SIG-M5 treated with dmso at 0.1 percent for 504 hours (cell line): Measurements from ENCODE around the gene HRH1.
"Not testable (repeated sequence)": the region's sequence is repeated elsewhere in the genome, so short reads cannot be mapped to it uniquely, and the experiment has no call there.

Experiments used
- DNase-seq: peaks from one replicate; lab custom pipeline; 2025; ENCODE audit not compliant: unreplicated experiment; lab: John Stamatoyannopoulos, UW

Gene HRH1

DNA sequence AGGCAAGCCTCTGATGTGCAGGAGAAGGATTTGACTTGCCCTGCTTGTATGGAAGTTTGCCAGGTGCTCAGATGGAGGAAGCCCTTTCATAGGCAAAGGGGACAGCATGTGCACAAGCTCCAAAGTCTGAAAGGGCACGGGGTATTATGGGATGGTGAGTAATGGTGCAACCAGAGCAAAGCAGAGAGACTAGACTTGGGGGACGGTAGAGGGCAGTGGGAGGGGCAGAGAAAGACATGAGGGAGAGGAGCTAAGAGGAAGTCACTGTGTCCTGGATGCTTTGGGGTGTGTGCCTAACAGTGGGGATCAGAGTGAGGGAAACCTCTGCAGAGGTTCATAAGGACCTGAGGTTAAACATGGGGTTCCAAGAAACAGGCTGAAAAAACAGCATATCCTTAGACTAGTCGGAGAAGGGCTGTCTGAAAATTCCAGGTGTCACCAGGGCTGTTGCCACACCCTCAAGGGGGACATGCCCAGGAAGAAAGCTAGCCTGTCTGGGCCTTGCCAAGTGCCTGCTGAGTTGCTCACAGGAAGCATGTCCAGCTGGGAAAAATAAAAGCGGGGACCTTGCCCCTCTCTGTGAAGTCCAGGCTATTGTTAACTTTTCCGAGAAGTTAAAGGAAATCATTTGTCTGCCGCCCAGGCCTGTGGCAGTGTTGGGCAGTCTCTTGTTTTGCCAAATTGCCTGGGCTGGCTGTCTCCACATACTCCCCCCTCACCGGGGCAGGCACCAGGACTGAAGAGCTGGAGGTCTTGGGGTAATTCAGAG lies 47.1 kb downstream of the HRH1 start:
- peak; percentile 50 for DNase-seq

DNA sequence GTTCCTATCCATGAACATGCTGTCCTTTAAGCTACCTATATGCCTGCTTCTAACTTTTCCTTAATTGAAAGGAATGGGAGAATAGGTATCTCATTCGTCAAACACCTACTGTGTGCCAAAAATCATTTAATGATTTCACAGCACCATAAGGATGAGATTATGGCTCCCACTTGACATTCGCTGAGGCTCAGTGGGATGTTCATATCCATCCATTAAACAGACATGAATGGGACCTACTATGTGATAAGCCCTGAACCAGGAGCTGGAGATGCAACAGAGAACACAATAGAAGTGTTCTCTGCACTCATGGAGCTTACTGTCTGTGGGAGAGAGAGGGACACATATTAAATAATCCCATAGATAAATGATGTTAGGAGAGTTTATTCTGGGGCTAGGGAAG lies 49.7 kb downstream of the HRH1 start:
- DNase-seq = no peak

DNA sequence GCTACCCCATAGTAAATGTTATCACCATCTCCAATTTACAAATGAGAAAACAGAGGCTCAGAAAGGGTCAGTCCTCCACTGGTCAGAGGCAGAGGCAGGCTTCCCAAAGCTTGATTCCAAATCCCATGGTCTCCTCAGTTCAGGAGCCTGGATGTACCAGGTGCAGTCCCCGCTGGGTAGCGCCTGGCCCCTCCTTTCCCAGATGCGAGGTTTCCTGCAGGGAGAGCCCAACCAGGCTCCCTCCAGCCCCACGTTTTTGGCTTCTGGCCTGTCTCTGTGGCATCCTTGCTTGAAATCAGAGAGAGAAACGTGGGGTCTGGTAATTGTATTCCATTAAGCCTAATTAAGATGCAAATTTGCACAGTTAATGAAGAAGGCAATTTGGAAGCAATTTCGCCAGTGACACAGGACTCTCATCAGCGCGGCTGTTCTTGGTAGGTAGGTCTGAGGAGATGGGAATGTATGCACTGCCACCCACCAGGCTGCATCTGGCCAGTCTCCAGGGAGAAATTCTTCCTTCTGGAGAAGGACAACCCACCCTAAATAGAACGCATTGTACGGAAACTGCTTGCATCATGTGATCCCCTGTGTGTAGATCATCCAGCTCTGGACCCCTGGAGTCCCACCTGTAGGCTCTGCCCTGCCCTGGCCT lies 50.5 kb downstream of the HRH1 start:
- no peak for DNase-seq

DNA sequence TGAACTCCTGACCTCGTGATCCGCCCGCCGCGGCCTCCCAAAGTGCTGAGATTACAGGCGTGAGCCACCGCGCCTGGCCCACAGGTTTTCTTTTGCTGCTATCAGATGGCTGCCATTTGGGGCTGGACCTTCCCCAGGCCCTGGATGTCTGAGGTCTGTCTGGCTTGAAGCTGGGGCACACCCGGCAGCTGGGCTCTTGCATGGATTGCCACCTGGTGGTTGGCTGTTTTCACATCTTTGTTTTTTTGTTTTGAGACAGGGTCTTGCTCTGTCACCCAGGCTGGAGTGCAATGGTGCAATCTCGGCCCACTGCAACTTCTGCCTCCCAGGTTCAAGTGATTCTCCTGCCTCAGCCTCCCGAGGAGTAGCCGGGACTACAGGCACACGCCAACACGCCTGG lies 51.6 kb downstream of the HRH1 start:
- not testable (repeated sequence) for DNase-seq

DNA sequence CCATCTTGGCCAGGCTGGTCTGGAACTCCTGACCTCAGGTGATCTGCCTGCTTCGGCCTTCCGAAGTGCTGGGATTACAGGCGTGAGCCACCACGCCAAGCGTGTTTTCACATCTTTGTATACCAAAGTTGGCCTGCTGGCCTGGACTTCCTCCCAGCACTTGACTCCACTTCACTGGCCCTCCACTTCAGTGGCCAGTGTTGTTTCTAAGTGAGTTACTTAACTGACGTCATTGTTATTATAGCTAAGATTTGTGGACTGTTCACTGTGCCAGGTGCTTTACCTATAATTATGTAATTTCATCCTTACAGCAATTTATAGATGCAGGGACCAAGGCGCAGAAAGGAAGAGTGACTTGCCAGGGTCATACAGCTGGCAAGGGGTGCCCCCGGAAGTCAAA lies 52.0 kb downstream of the HRH1 start:
- no peak for DNase-seq

DNA sequence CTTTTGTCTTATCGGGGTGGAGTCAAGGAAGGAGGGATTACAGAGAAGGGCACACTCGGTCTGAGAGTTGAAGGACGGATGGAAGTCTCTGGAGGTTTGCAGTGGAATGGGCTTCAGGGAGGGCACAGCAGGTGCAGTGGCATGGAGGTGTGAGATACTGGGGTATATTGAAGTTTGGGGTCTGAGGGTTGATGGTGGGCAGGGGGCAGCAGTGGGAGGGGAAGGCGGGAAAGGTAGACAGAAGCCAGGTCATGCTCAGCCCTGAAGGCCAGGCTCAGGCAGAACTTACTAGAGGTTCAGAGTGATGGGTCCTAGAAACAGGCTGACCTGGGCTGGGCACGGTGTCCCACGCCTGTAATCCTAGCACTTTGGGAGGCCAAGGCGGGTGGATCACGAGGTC lies 52.7 kb downstream of the HRH1 start:
- DNase-seq = no peak

DNA sequence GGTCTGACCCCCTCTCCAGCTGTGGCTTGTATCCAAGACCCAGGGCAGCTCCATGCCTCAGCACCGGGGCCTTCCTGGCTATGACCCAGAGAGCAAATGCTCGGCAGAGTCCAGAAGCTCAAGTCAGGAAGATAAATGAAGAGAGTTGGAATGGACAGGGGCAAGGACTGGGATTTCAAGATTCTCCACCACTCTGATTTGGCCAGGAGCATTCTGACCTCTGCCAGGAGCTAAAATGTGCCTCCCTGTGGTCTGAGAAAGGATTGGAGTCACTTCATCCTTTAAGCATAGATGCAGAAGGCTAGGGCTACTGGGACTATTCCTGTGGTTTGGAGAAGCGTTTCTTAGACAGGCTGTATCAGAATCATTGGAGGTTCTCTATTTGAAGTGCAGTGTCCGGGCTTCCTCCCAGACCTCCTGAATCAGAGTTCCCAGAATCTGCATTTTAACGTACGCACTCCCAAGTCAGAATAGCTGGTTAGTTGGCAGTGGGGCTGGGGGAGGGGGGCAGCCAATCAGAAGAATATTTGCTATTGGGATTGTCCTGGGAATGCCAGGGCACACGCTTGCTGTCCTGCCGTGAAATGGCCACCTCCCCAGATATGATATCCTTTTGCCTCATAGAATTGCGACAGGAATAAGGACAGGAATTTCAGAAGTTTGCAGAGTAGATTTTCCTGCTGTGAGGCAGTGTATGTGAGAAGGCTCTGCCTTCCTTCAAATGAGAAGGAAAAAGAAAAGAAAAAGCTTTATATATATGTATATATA lies 57.4 kb downstream of the HRH1 start:
- DNase-seq = no peak

DNA sequence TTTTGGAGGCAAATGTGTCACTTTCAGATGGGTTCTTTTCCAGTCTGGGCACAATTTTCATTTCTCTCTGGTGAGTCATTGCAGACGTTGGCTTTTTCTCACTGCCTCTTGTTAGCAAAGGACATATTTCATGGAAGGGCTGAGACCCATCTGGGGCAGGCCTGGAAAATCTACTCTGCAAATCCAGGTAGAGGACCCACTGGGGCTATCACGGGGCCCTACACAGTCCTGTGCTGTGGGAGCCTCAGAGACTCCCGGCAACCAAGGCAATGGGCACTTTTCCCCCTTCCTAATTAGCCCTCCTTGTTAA lies 58.0 kb downstream of the HRH1 start:
- no peak for DNase-seq

DNA sequence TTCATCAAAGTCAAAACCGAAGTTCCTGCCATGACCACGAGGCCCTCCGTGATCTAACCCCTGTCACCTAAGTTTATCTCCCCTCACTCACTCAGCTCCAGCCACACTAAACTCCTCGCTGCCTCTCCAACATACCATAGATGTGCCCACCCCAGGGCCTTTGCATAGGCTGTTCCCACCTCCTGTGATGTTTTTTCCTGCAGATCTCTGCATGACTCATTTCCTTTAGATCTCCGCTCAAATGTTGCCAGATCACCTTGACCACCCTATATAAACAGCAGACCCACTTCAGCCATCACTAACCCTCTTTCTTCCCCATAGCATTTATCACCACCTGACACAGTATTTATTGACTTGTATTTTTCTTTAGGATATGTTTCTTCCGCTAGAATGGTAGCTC lies 58.5 kb downstream of the HRH1 start:
- no peak for DNase-seq

DNA sequence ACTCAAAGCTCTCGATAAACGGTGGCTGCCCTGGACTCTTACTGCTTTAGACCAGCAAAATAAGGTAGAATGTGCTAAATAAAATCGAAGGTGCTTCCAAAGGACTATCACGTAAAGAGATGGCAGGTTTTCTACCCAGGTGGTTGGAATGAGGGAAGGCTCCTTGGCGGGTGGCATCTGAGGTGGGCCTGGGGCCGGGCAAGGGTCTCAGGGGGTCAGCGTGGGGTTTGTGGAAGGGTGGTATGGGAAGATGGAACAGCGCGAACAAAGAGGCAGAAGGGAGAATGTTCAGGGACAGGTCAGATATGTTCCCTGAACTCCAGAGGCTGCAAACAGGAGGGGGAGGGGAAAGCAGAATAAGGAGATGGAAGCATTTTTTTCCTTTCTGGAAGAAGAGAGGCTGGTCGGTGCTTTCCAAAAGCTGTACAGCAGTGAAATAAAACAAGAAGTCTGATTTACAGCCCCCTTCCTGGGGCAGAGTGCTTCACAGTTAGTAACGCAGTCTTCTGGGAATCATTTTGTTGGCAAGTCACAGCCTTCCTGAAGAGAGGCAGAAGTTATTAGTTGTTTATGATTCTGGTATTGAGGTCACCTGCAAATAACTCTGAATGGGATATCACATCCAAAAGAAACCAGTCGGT lies 59.6 kb downstream of the HRH1 start:
- DNase-seq = no peak

DNA sequence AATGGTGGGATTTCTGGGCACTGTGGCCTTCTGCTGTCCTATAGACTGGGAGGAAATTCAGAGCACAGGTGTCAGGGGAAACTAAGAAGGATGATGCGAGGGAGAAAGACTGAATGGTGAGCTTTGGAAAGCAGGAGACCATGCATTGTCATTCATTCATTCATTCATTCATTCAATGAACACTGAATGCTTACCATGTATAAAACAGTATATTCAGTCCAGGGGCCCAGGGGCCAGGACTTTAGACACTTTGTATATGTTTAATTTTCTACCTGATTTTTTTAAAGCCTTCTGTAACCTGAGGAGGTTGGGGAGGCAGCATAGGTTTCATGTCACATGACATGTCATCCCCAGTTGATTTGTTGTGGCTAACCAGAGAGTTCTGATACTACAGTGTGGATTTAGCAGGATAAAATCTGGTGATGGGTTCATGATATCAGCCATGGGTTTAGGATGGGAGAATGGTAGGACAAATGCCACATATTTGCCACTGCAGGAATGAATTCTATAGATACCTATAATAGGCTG lies 60.2 kb downstream of the HRH1 start:
- no peak for DNase-seq

DNA sequence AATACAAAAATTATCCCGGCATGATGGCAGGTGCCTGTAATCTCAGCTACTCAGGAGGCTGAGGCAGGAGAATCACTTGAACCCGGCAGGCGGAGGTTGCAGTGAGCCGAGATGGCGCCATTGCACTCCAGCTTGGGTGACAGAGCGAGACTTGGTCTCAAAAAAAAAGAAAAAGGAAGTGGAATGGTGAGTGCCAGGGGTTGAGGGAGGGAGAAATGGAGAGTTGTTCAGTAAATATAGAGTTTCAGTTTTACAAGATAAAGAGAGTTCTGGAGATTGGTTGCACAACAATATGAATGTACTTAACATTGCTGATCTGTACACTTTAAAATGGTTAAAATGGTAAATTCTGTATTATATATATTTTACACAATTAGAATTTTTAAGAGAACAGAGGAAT lies 63.1 kb downstream of the HRH1 start:
- peak; percentile 88 for DNase-seq

DNA sequence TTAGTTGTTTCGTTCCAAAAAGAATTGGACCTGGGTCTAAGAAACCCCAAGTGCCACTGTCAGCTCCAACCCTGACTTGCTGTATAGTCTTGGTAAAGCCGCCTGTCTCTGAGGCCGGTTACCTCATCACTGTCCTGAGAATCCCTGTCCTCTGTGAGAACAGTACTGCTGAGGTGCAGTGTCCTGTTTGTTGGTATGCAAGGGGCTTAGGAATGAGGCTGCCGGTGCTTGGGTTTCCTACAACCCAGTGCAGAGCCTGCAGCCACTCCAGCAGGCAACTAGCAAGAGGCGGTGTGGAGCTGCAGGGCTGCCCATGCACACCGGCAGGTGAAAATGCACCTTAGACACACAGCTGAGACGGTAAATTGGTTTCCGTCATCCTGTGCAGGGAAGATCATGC lies 65.9 kb downstream of the HRH1 start:
- DNase-seq = no peak

DNA sequence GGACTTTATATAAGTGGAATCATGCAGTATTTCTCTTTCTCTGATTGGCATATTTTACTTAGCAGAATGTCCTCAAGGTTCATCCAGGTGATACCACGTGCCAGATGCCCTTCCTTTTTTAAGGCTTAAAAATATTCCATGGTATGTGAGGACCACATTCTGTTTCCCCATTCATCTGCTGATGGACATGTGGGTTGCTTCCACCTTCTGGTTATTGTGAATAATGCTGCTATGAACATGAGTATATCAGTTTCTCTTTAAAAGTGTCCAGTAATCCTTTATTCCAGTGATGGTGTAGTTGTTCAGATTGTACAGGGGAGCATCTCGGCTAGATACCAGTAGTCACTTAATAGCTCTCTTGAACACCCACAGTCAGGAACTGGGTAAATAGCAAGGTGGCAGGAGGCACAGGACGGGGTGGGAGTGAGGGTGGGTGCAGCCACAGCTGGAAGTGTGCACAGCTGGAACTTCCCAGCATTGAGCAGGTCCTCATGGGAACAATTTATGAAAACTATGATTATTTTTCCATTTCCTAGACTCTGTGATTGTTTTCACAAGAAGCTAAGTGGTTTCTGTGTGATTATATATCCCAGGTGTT lies 67.6 kb downstream of the HRH1 start:
- DNase-seq = no peak

DNA sequence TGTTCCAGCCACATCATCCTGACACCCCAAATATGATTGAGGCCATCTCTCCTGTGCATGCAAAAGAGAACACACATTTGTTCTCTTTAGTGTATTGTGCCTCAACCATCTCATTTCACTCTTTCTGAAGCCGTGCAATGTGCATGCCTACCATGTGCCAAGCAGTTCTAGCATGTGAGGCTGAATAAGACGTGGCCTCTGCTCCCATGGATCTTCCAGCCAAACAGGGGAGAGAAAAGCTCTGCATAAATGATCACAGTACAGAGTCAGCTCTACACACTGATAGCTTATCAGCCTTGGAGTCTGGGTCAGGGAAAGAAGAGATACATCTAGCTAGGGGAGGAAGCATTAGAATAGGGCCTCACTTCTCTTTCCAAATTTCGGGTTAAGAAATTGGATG lies 69.7 kb downstream of the HRH1 start:
- peak; percentile 23 for DNase-seq

DNA sequence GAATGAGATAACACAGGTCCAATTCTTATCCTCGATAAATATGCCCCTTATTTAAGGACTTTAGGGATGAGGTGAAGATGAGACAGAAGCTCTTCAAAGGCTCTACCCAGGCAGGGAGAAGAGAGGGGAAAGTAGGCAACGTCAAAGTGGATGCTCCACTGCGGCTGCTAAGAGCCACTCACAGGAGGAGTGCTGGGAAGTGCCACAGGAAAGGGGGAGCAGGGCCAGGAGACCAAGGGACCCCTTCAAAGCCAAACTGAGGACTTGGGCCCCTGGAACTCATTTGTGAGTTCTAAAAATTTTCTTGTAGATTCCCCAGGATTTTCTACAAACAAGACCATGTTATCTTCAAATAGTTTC lies 70.6 kb downstream of the HRH1 start:
- DNase-seq = no peak

DNA sequence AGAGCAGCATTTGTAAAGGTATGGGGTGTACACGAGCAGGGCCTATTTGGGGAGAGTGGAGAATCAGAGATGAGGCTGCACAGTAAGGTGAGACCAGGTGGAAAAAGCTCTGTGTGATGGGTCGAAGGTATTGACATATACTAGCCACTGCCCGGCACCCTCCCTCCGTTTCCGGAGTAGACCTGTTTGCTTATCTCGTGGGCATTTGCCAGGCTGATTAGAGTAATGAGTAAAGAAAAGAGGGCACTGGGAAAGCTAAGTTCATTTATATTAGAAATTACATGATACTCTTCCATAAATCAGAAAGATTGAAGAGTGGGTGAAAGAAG lies 71.7 kb downstream of the HRH1 start:
- no peak for DNase-seq

DNA sequence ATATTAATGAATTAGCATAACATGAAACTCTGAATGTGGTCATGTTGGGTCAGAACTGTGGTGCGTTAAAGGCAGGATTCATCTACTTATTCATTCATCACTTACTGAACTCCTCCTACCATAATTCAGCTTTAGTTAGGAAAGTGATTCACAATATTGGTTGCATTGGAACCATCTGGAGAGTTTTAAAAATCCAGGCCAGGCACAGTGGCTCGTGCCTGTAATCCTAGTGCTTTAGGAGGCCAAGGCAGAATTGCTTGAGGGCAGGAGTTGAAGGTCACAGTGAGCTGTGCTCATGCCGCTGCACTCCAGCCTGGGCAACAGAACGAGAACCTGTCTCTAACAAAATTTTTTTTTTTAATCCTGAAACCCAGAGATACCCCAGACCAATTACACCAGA lies 73.7 kb downstream of the HRH1 start:
- no peak for DNase-seq

DNA sequence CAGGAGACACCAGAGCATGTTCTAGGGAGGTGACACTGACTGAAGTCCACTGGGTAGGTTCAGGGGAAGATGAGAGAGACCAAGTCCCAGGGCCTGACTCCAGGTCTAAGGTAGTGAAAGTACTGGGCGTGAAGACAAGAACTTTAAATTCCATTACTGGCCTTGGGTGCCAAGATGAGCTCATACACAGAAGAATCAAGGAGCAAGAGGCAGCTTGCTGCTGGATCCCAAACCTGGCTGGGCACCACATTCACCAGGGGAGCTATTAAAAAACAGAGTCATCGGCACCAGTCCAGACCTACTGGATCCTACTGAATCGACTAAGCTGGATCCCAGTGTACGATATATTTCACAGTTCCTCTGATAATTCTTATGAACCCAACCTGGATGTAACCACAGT lies 75.8 kb downstream of the HRH1 start:
- DNase-seq = no peak

DNA sequence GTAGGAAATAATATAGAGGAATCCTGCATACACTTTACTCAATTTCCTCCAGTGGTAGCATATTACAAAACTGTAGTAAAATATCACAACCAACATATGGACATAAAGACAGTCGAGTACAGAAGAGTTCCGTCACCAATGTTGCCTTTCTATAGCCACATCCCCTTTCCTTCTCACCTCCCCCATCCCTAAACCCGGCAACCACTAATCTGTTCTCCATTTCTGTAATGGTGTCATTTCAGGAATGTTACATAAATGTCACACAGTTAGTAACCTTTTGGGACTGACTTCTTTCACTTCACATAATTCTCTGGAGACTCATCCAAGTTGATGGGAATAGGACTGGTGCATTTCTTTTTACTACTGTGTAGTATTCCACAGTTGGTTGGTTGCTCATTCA lies 76.5 kb downstream of the HRH1 start:
- peak; percentile 49 for DNase-seq

DNA sequence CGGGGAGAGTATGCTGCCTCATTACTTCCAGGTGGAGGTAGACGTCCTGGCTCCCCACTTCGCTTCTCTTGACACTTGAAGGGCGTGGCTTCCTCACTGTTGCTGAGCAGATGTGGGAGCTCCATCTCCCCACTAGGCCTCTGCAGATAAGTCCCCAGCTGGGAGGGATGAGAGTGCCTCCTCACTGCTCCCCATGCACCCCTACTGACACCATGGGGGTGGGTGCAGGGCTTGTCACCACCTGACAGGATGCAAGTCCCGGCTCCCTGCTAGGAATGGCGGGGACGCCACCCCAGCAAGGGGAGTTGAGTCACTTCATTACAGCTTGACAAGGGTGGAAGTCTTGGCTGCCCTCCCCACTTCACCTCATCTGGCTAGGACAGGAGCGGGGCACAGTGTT lies 81.1 kb downstream of the HRH1 start:
- no peak for DNase-seq
